Measurements from ENCODE around the gene LFNG.

Gene LFNG

GRCh38 chr7:2519119-2519930 is at the start of gene LFNG:
Gene LFNG, plus strand, starts transcription at chr7:2519774. Its CDS starts 88 bp downstream, at chr7:2519862.
- no peak for DNase-seq

GRCh38 chr7:2470204-2471021 is 49.2 kb upstream of the LFNG start:
- no peak for DNase-seq

GRCh38 chr7:2471022-2471329 is 48.6 kb upstream of the LFNG start:
- DNase-seq, result no peak

- DNase-seq, result peak; percentile 18
These were observed 48.2 kb upstream of the LFNG start for GRCh38 chr7:2471396-2471795.

- DNase-seq, result no peak
These were observed 46.8 kb upstream of the LFNG start for GRCh38 chr7:2472739-2473138.

- no peak for DNase-seq
These were observed 45.9 kb upstream of the LFNG start for GRCh38 chr7:2473496-2474180.

- no peak for DNase-seq
These were observed 45.4 kb upstream of the LFNG start for GRCh38 chr7:2474224-2474623.

GRCh38 chr7:2474813-2475677 is 44.5 kb upstream of the LFNG start:
- DNase-seq, result no peak

GRCh38 chr7:2475678-2476015 is 43.9 kb upstream of the LFNG start:
- no peak for DNase-seq

GRCh38 chr7:2476298-2476697 is 43.3 kb upstream of the LFNG start, which contains the start of gene GRIFIN:
Gene GRIFIN, minus strand, starts transcription at chr7:2476398. Its CDS starts 15 bp downstream, at chr7:2476383.
- no peak for DNase-seq

GRCh38 chr7:2476776-2477446 is 42.7 kb upstream of the LFNG start:
- DNase-seq, result no peak

- DNase-seq, result no peak
These were observed 41.9 kb upstream of the LFNG start for GRCh38 chr7:2477447-2478398.

GRCh38 chr7:2478399-2478785 is 41.2 kb upstream of the LFNG start:
- DNase-seq, result no peak

GRCh38 chr7:2478800-2479199 is 40.8 kb upstream of the LFNG start:
- DNase-seq, result no peak

- DNase-seq, result no peak
These were observed 40.1 kb upstream of the LFNG start for GRCh38 chr7:2479276-2480069.

GRCh38 chr7:2480070-2480408 is 39.5 kb upstream of the LFNG start:
- no peak for DNase-seq

GRCh38 chr7:2481195-2481594 is 38.4 kb upstream of the LFNG start:
- DNase-seq, result no peak

GRCh38 chr7:2482725-2483451 is 36.7 kb upstream of the LFNG start:
- DNase-seq, result no peak

- peak; percentile 44 for DNase-seq
These were observed 36.1 kb upstream of the LFNG start for GRCh38 chr7:2483494-2483893.

GRCh38 chr7:2484868-2485267 is 34.7 kb upstream of the LFNG start:
- DNase-seq, result no peak
